ENCODE data around the gene DKK2. TPM values are rescaled to one million over a fixed set of nuclear protein-coding genes. Genes with fewer than 3 reads are reported as not detected.

The DKK2 gene
- total RNA-seq, 1 donor from 2014 or later = not detected

DNA sequence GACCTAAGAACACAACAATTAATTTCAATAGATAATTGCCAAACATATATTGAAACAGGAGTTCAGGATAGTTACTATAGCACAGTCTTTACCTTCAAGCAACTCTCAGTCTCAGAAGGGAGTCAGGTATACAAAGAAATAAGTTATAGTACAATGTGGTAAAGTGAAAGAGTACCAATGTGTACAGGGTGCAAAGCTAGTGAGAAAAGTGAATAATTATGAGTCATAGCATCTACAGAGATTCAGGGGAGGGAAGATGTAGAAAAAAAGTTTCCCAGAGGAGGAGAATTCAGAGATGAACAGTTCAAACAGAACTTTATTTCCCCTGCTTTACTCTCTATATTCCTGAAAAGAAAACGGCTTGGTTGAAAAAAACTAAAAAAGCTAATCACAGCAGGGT lies 22.7 kb upstream of the DKK2 start:
- Mint-ChIP-seq H3K36me3 (ENCODE audit: unreplicated experiment) (no peaks in the 10 kb centered on the region), H3K4me1 (ENCODE audit: low read depth, unreplicated experiment) (no peaks in the 10 kb centered on the region), H3K27ac (ENCODE audit: unreplicated experiment) (no peak overlapping the region), H3K27me3 (ENCODE audit: unreplicated experiment) (no peaks in the 10 kb centered on the region), H3K4me3 (ENCODE audit: unreplicated experiment) (no peak overlapping the region), H3K9me3 (ENCODE audit: unreplicated experiment) (no peaks in the 10 kb centered on the region)
- no peak for TF ChIP-seq CTCF (IDR thresholded peaks at IDR 0.05; ENCODE audit: partially characterized antibody, unreplicated experiment)
- DNase-seq = no peak

- peaks cover 3% of the 10 kb centered on the region for H3K9me3 Mint-ChIP-seq (ENCODE audit: unreplicated experiment)
- no peaks in the 10 kb centered on the region for H3K27me3 Mint-ChIP-seq (ENCODE audit: unreplicated experiment)
- H3K27ac Mint-ChIP-seq (ENCODE audit: unreplicated experiment) = no peak overlapping the region
- no peak overlapping the region for H3K4me3 Mint-ChIP-seq (ENCODE audit: unreplicated experiment)
- TF ChIP-seq CTCF (IDR thresholded peaks at IDR 0.05; ENCODE audit: partially characterized antibody, unreplicated experiment) = peak; percentile 67
- H3K4me1 Mint-ChIP-seq (ENCODE audit: low read depth, unreplicated experiment) = no peaks in the 10 kb centered on the region
- no peaks in the 10 kb centered on the region for H3K36me3 Mint-ChIP-seq (ENCODE audit: unreplicated experiment)
- DNase-seq = no peak
Measured at GRCh38 chr4:107050525-107051135, 14.5 kb upstream of the DKK2 start.

- DNase-seq = no peak
- no peak overlapping the region for H3K27ac Mint-ChIP-seq (ENCODE audit: unreplicated experiment)
- H3K36me3 Mint-ChIP-seq (ENCODE audit: unreplicated experiment) = no peaks in the 10 kb centered on the region
- no peaks in the 10 kb centered on the region for H3K4me1 Mint-ChIP-seq (ENCODE audit: low read depth, unreplicated experiment)
- H3K4me3 Mint-ChIP-seq (ENCODE audit: unreplicated experiment) = no peak overlapping the region
- H3K27me3 Mint-ChIP-seq (ENCODE audit: unreplicated experiment) = no peaks in the 10 kb centered on the region
- H3K9me3 Mint-ChIP-seq (ENCODE audit: unreplicated experiment) = peaks cover 3% of the 10 kb centered on the region
- TF ChIP-seq CTCF (IDR thresholded peaks at IDR 0.05; ENCODE audit: partially characterized antibody, unreplicated experiment) = no peak
Measured at GRCh38 chr4:107046261-107046660, 10.1 kb upstream of the DKK2 start.

- Mint-ChIP-seq H3K27me3 (ENCODE audit: unreplicated experiment) (no peaks in the 10 kb centered on the region), H3K27ac (ENCODE audit: unreplicated experiment) (no peak overlapping the region), H3K36me3 (ENCODE audit: unreplicated experiment) (no peaks in the 10 kb centered on the region), H3K4me3 (ENCODE audit: unreplicated experiment) (no peak overlapping the region), H3K4me1 (ENCODE audit: low read depth, unreplicated experiment) (no peaks in the 10 kb centered on the region), H3K9me3 (ENCODE audit: unreplicated experiment) (peaks cover 3% of the 10 kb centered on the region)
- peak; percentile 41 for TF ChIP-seq CTCF (IDR thresholded peaks at IDR 0.05; ENCODE audit: partially characterized antibody, unreplicated experiment)
- DNase-seq = no peak
Measured at GRCh38 chr4:107044170-107044569, 8.1 kb upstream of the DKK2 start.

DNA sequence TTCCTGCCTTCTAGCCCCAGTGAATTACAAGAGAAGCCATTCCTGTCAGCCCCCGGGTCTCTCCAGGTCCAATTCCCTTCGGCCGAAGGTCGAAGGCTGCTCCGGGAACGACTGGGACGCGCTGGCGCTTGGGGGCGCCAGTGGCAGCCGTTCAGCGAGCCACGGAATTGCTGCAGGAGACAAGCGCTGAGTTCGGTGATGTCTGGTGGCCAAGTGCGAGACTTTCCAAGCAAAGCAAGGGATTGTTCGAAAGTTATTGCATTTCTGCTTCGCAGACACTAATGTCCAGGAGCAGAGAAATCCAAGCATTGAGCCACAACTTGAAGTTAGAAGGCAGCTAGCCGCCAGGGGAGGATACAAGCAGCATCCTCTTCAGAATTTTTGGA lies 1.1 kb upstream of the DKK2 start:
- Mint-ChIP-seq H3K36me3 (ENCODE audit: unreplicated experiment) (no peaks in the 10 kb centered on the region), H3K4me1 (ENCODE audit: low read depth, unreplicated experiment) (peaks cover 9% of the 10 kb centered on the region), H3K9me3 (ENCODE audit: unreplicated experiment) (peaks cover 5% of the 10 kb centered on the region), H3K4me3 (ENCODE audit: unreplicated experiment) (peak overlapping the region; percentile 93), H3K27ac (ENCODE audit: unreplicated experiment) (no peak overlapping the region), H3K27me3 (ENCODE audit: unreplicated experiment) (peaks cover 9% of the 10 kb centered on the region)
- no peak for TF ChIP-seq CTCF (IDR thresholded peaks at IDR 0.05; ENCODE audit: partially characterized antibody, unreplicated experiment)
- DNase-seq = peak; percentile 74

All from glutamatergic neuron (in vitro differentiated cells).